Neural progenitor cell (in vitro differentiated cells): ENCODE data around the gene SMU1. TPM values are rescaled to one million over a fixed set of nuclear protein-coding genes. Genes with fewer than 3 reads are reported as not detected.

Experiments used
- DNase-seq: peaks from one replicate; pipeline ENCODE4 v3.0.0-alpha.2; 2016; ENCODE audit warnings: low spot score
- H2AFZ ChIP-seq: fragments of 200-600 bp; sonication (generic); replicated peaks from 2 replicates; pipeline ENCODE4 v1.6.1; 2016; ENCODE audit warnings: antibody characterized with exemption
- H3F3A ChIP-seq: fragments of 200-600 bp; sonication (generic); 2 replicates; pipeline ENCODE4 v1.6.1; 2016; ENCODE audit warnings: antibody characterized with exemption, low read depth
- H3K27ac ChIP-seq: fragments of 200-600 bp; sonication (generic); 2 replicates; pipeline ENCODE4 v1.5.1; 2016; ENCODE audit warnings: mild to moderate bottlenecking
- H3K27me3 ChIP-seq: fragments of 200-600 bp; sonication (generic); 2 replicates; pipeline ENCODE4 v1.6.1; 2016; ENCODE audit warnings: mild to moderate bottlenecking, moderate library complexity
- H3K36me3 ChIP-seq: fragments of 200-600 bp; sonication (generic); 2 replicates; pipeline ENCODE4 v1.5.1; 2016
- H3K4me1 ChIP-seq: fragments of 200-600 bp; sonication (generic); 2 replicates; pipeline ENCODE4 v1.6.1; 2016; ENCODE audit warnings: mixed run types
- H3K4me2 ChIP-seq: fragments of 200-600 bp; sonication (generic); 2 replicates; pipeline ENCODE4 v1.6.1; 2016
- H3K4me3 ChIP-seq: fragments of 200-600 bp; sonication (generic); 2 replicates; pipeline ENCODE4 v1.5.1; 2016
- H3K79me2 ChIP-seq: fragments of 200-600 bp; sonication (generic); 2 replicates; pipeline ENCODE4 v1.6.1; 2016; ENCODE audit warnings: low read depth
- H3K9ac ChIP-seq: fragments of 200-600 bp; sonication (generic); 2 replicates; pipeline ENCODE4 v1.6.1; 2016
- H3K9me3 ChIP-seq: fragments of 200-600 bp; sonication (generic); 2 replicates; pipeline ENCODE4 v1.5.1; 2016; ENCODE audit warnings: low read depth
- H4K20me1 ChIP-seq: fragments of 200-600 bp; sonication (generic); 2 replicates; pipeline ENCODE4 v1.6.1; 2016; ENCODE audit warnings: low read depth
- H3K27ac Mint-ChIP-seq: 3 replicates; pipeline ENCODE4 v1.8.0; 2021; ENCODE audit warnings: mixed read lengths
- H3K27me3 Mint-ChIP-seq: 2 replicates; pipeline ENCODE4 v1.8.0; 2022; ENCODE audit warnings: low read depth, mild to moderate bottlenecking, inconsistent platforms, moderate library complexity, mixed read lengths; ENCODE audit not compliant: insufficient read depth
- H3K36me3 Mint-ChIP-seq: 3 replicates; pipeline ENCODE4 v1.8.0; 2021; ENCODE audit warnings: mixed read lengths
- H3K4me1 Mint-ChIP-seq: 3 replicates; pipeline ENCODE4 v1.8.0; 2021; ENCODE audit warnings: mixed read lengths
- H3K4me3 Mint-ChIP-seq: 3 replicates; pipeline ENCODE4 v1.8.0; 2021; ENCODE audit warnings: mild to moderate bottlenecking, moderate library complexity, mixed read lengths
- H3K9me3 Mint-ChIP-seq: 3 replicates; pipeline ENCODE4 v1.8.0; 2020; ENCODE audit warnings: mixed read lengths
- CTCF ChIP-seq: fragments of 200-600 bp; sonication (generic); IDR thresholded peaks from 2 replicates; pipeline ENCODE4 v1.5.1; 2017; ENCODE audit warnings: antibody characterized with exemption, mild to moderate bottlenecking
- EZH2 ChIP-seq: fragments of 200-600 bp; sonication (generic); IDR thresholded peaks from 2 replicates; pipeline ENCODE4 v1.6.1; 2017; ENCODE audit warnings: antibody characterized with exemption, mild to moderate bottlenecking, moderate library complexity
- EZH2phosphoT487 ChIP-seq: fragments of 200-600 bp; sonication (generic); IDR thresholded peaks from 2 replicates; pipeline ENCODE4 v1.6.1; 2017; ENCODE audit warnings: antibody characterized with exemption
- total RNA-seq: library from RNA; depleted of rRNA; stranded (reverse); fragments of >200 nt; gene quantifications from 2 replicates; pipeline ENCODE4 v1.2.3, GENCODE V29; 2015; ENCODE audit warnings: low replicate concordance

Gene SMU1
- total RNA-seq, 1 donor from 2014 or later: 34.9 TPM

- Mint-ChIP-seq H3K36me3 (peaks cover 9% of the 10 kb centered on the region), H3K4me3 (peak overlapping the region; percentile 85), H3K27me3 (no peaks in the 10 kb centered on the region), H3K9me3 (no peaks in the 10 kb centered on the region), H3K4me1 (peaks cover 11% of the 10 kb centered on the region), H3K27ac (no peak overlapping the region)
- H3K79me2 ChIP-seq: no peaks in the 10 kb centered on the region
- TF ChIP-seq CTCF (peak; percentile 35), EZH2phosphoT487 (no peak), EZH2 (peak; percentile 34)
- no peaks in the 10 kb centered on the region for H3K27me3 ChIP-seq
- H2AFZ ChIP-seq: no peak overlapping the region
- DNase-seq: peak; percentile 62
- H3K9ac ChIP-seq: no peak overlapping the region
- H3K27ac ChIP-seq: peak overlapping the region; percentile 15
- no peaks in the 10 kb centered on the region for H3K9me3 ChIP-seq
- no peaks in the 10 kb centered on the region for H3K36me3 ChIP-seq
- peaks cover 5% of the 10 kb centered on the region for H3K4me1 ChIP-seq
- H3K4me3 ChIP-seq: peak overlapping the region; percentile 60
- H4K20me1 ChIP-seq: no peaks in the 10 kb centered on the region
- peak overlapping the region; percentile 72 for H3K4me2 ChIP-seq
- peaks cover 60% of the 10 kb centered on the region for H3F3A ChIP-seq
Measured at GRCh38 chr9:33044677-33045282, 31.7 kb downstream of the SMU1 start.

DNA sequence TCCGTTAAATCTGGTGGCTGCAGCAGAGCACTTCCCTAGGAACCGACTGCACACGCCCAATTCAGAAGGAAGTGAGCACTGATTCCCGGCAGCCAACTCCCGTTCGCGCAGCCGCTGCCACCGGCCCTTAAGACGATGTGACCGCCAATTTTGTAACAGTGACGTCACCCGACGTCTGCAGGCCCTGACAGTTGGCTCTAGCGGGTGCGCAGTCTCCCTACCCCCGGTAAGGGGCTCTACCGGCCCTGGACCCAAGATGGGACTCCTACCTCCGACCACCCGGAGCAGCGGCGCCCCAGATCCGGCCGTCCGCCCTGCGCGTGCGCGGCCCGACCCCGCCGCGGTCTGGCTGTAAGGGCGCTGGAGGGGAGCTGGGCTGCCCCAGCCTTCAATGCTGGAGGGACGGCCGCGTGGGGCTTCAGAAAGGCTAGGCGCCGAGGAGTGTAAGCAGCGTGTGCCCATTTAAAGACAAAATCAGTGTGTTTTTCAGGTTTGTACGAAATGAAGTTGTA lies 32.3 kb downstream of the SMU1 start:
- Histone ChIP-seq H3K27me3 (no peaks in the 10 kb centered on the region), H4K20me1 (no peaks in the 10 kb centered on the region), H3K79me2 (no peaks in the 10 kb centered on the region), H3F3A (peaks cover 65% of the 10 kb centered on the region), H3K4me3 (peak overlapping the region; percentile 60), H3K9me3 (no peaks in the 10 kb centered on the region), H2AFZ (peak overlapping the region; percentile 59), H3K27ac (peak overlapping the region; percentile 15), H3K4me2 (peak overlapping the region; percentile 72), H3K4me1 (peaks cover 5% of the 10 kb centered on the region), H3K36me3 (no peaks in the 10 kb centered on the region), H3K9ac (no peak overlapping the region)
- no peaks in the 10 kb centered on the region for H3K9me3 Mint-ChIP-seq
- peak; percentile 88 for DNase-seq
- peak overlapping the region; percentile 85 for H3K4me3 Mint-ChIP-seq
- TF ChIP-seq EZH2 (peak; percentile 48), EZH2phosphoT487 (peak; percentile 38), CTCF (no peak)
- H3K27ac Mint-ChIP-seq: no peak overlapping the region
- H3K36me3 Mint-ChIP-seq: peaks cover 9% of the 10 kb centered on the region
- peaks cover 11% of the 10 kb centered on the region for H3K4me1 Mint-ChIP-seq
- no peaks in the 10 kb centered on the region for H3K27me3 Mint-ChIP-seq

- no peaks in the 10 kb centered on the region for H4K20me1 ChIP-seq
- no peaks in the 10 kb centered on the region for H3K36me3 ChIP-seq
- peak overlapping the region; percentile 72 for H3K4me2 ChIP-seq
- peaks cover 70% of the 10 kb centered on the region for H3F3A ChIP-seq
- peak; percentile 13 for DNase-seq
- Mint-ChIP-seq H3K27ac (no peak overlapping the region), H3K4me3 (peak overlapping the region; percentile 85), H3K27me3 (no peaks in the 10 kb centered on the region), H3K36me3 (peaks cover 14% of the 10 kb centered on the region), H3K4me1 (peaks cover 11% of the 10 kb centered on the region), H3K9me3 (no peaks in the 10 kb centered on the region)
- no peak for TF ChIP-seq CTCF
- no peak for TF ChIP-seq EZH2
- no peak for TF ChIP-seq EZH2phosphoT487
- no peaks in the 10 kb centered on the region for H3K27me3 ChIP-seq
- H3K4me1 ChIP-seq: peaks cover 5% of the 10 kb centered on the region
- H3K27ac ChIP-seq: no peak overlapping the region
- peak overlapping the region; percentile 59 for H2AFZ ChIP-seq
- H3K9ac ChIP-seq: no peak overlapping the region
- H3K79me2 ChIP-seq: no peaks in the 10 kb centered on the region
- peak overlapping the region; percentile 60 for H3K4me3 ChIP-seq
- no peaks in the 10 kb centered on the region for H3K9me3 ChIP-seq
Measured at GRCh38 chr9:33043671-33044070, 32.8 kb downstream of the SMU1 start.
